NCI-H69 (cell line): Measurements from ENCODE around the gene LZTS2.
"Not testable (repeated sequence)": the region's sequence is repeated elsewhere in the genome, so short reads cannot be mapped to it uniquely, and the experiment has no call there.

Source experiments
- DNase-seq: peaks from one replicate; lab custom pipeline; 2025; lab: John Stamatoyannopoulos, UW

The LZTS2 gene, protein sequence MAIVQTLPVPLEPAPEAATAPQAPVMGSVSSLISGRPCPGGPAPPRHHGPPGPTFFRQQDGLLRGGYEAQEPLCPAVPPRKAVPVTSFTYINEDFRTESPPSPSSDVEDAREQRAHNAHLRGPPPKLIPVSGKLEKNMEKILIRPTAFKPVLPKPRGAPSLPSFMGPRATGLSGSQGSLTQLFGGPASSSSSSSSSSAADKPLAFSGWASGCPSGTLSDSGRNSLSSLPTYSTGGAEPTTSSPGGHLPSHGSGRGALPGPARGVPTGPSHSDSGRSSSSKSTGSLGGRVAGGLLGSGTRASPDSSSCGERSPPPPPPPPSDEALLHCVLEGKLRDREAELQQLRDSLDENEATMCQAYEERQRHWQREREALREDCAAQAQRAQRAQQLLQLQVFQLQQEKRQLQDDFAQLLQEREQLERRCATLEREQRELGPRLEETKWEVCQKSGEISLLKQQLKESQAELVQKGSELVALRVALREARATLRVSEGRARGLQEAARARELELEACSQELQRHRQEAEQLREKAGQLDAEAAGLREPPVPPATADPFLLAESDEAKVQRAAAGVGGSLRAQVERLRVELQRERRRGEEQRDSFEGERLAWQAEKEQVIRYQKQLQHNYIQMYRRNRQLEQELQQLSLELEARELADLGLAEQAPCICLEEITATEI

GRCh38 chr10:100999742-101000126, at the start of gene LZTS2:
TSS of gene LZTS2 (plus strand) at chr10:100999808. CDS start at chr10:101002539, 2,731 bp downstream.
- DNase-seq, result no peak

DNA sequence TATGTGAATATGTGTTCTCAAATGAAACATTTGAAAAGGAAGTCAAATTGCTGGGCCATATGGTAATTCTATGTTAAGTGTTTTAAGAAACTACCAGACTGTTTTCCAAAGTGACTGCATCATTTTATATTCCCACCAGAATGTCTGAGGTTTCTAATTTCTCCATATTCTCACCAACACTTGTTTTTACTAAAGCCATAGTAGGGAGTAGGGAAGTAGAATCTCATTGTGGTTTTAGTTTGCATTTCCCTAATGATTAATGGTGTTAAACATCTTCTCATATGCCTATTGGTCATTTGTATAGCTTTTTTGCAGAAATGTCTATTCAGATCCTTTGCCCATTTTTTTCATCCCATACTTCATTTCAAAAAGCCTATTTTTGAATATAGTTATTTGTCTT, 39.4 kb upstream of the LZTS2 start:
- no peak for DNase-seq

GRCh38 chr10:100962351-100963080, 37.1 kb upstream of the LZTS2 start:
- DNase-seq, result no peak

- no peak for DNase-seq
Measured at GRCh38 chr10:100963826-100964225, 35.8 kb upstream of the LZTS2 start.

GRCh38 chr10:100965820-100966219, 33.8 kb upstream of the LZTS2 start:
- no peak for DNase-seq

DNA sequence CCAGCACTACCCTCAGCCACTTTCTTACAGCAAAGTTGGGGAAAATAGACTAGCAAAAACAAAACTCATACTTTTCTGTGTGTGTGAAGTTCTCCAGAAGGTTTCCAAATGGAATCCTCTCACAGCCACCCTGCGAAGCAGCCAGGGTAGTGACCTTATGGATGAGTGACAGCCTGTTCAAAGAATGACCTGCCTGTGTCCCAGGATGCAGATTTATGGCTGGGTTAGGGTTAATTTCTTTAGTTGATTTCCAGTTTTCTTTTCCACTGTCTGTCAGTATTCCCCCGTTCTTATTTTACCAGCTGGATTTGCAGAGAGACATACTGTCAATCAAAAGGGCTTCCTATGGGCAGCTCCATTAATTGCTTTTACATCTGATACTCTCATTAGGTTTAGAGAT, 32.7 kb upstream of the LZTS2 start:
- DNase-seq, result no peak

DNA sequence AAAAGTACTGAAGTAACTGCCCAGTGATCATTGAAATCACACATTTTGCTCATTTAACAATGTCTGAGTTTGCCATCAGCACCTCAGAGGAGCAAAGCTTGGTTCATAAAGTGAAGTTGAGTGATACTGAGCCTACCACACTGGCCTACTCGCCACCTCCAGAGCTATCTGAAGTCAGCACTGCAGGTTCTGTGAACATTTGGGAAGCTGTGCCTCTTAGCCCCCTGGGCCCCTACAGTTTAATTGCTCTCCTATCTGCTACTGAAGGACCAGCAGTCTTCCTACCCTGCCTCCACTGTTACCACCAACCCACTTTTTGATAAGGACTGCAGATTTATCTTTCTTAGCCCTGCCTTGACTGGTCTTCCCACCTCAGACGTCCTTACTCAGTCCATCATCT, 32.3 kb upstream of the LZTS2 start:
- no peak for DNase-seq

DNA sequence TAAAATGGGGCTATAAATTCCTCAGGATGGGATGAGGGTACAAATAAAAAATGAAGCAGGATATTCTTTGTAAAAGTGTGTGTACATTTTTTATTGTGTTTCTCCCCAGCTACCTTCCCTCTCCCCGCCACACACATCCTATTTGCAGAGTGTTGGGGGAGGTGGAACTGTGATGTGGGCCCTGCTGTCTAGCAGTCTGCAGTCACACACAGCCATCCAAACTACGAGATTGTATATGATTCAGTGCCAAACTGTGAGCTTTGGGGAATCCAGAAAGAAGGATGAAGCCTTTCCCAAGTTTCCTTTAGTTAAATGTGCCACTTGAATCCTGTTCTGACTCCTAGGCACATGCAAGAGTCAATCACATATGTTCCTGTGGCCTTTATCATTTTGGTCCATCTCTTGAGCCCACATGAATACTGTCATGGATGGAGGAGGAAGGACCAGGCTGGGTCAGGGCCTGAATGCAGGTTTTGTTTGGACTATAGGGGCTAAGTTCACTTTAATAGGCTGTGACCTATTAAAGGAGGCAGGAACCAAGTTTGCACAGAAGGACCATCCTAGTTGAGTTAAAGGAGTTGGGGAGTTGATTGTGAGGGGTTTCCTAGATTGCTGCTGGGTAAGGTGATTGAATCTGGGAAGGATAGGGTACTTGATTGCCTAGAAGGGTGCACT, 31.4 kb upstream of the LZTS2 start:
- DNase-seq, result no peak

DNA sequence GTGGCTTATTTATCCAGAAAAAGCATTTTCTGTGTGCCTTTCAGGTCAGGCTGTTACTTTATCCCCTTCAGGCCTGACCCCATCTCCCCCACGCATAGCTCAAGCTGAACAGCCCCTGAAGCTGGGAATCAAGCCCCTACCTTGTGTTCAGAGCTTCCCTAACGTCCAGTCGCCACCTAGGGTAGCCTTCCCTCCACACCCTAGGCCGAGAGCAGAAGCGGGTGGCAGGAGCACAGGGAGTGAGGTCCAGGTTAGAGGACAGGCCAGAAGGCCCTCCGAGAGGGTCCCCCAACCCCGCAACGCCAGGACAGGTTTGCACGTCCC, 30.8 kb upstream of the LZTS2 start:
- no peak for DNase-seq

DNA sequence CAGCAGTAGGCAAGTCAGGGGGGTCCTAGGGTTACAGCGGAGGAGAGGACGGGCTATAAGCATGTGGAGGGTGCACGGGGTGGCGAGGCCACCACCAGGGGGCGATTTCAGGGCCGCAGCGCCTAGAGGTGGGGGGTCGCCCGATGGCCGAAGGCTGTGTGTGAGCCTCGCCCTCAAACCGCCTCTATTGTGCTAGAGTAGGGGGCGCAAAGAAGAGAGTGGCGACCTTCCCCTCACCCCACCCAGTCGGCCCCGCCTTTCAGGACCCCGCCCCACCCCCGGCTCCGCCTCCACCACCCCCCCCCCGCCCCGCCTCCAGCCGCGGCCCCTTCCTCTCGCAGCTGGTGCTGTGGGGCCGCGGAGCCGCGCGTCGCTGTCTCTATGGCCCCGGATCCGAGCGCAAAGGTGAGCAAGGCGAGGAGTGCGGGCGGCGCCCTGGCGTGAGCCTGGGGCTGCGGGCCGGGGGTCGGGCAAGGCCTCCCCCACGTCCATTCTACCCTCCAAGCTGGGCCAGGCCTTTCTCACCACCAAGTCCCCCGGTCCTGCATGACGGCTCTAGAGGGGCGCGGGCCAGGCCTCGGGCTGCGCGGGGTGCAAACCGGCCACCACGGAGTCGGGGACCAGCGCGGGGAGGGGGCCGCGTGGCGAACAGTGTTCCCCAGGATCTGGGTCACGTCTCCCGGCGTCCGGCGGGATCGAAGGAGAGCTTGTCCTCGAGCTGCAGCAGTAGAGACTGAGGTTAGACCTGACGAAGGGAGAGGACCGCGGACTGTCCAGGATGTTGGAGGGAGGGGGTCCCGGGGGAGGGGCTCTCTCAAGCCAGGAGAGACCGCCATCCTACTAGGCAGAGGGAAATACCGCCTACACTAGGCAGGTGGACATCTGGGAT, 30.2 kb upstream of the LZTS2 start, which contains the start of gene SEMA4G:
Gene SEMA4G, plus strand, starts transcription at position 318 of the 889 bp plus-strand sequence. CDS start 3,409 bp downstream, outside the sequence.
- peak; percentile 73 for DNase-seq

GRCh38 chr10:100970076-100970913, 29.3 kb upstream of the LZTS2 start:
- peak; percentile 24 for DNase-seq

GRCh38 chr10:100970914-100971811, 28.4 kb upstream of the LZTS2 start:
- DNase-seq, result peak; percentile 2

- no peak for DNase-seq
Measured at GRCh38 chr10:100972115-100972903, 27.3 kb upstream of the LZTS2 start.

DNA sequence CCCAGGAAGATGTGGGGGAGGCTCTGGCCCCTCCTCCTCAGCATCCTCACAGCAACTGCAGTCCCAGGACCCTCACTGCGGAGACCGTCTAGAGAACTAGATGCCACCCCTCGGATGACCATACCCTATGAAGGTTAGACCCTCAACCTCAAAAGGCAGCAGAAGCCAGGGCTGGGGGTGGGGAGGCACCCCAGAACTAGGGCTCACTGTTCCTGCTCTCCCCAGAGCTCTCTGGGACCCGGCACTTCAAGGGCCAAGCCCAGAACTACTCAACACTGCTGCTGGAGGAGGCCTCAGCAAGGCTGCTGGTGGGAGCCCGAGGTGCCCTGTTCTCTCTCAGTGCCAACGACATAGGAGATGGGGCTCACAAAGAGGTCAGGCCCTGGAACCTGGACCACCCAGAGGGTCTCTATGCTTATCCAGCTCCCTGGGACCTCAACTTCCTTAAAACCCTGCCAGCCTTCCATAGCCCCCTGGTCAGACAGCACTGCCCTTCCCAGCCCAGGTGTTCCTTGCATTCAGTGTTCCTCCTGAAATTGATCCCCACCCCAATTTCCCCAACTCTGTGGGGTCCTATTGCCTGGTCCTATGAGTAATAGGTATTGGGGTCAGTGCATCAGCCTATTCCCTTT, 26.6 kb upstream of the LZTS2 start:
- DNase-seq, result no peak

- not testable (repeated sequence) for DNase-seq
Measured at GRCh38 chr10:100975397-100975796, 24.2 kb upstream of the LZTS2 start.

GRCh38 chr10:100976906-100977305, 22.7 kb upstream of the LZTS2 start:
- no peak for DNase-seq

DNA sequence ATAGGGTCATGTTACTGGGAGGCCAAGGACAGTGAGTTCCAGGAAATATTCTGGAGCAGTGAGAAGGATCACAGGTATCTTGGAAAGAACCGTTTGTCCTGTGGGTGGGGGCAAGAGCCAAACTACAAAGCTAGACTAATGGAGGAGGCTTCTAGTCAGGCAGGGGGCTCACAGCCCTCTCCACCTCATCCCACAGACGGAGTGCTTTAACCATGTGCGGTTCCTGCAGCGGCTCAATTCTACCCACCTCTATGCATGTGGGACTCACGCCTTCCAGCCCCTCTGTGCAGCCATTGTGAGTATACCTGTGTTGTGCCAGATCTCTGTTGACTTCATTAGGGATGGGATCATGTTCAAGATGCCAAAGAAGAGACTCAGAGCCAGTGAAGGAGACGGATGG, 22.2 kb upstream of the LZTS2 start:
- no peak for DNase-seq
